NOMO-1 treated with dmso at 0.1 percent for 144 hours (cell line): ENCODE data around the gene KIF7.

Source experiments
- DNase-seq: peaks from one replicate; lab custom pipeline; 2025; ENCODE audit not compliant: unreplicated experiment; lab: John Stamatoyannopoulos, UW

KIF7 gene

GRCh38 chr15:89669309-89669865, 14.1 kb upstream of the KIF7 start:
- DNase-seq: no peak

- DNase-seq: no peak
Observed at GRCh38 chr15:89668171-89668570, 12.9 kb upstream of the KIF7 start.

- DNase-seq: no peak
Observed at GRCh38 chr15:89667706-89667960, 12.4 kb upstream of the KIF7 start.

GRCh38 chr15:89666858-89667705, 11.8 kb upstream of the KIF7 start:
- no peak for DNase-seq

GRCh38 chr15:89666184-89666857, 11.1 kb upstream of the KIF7 start:
- no peak for DNase-seq

GRCh38 chr15:89665449-89666181, 10.3 kb upstream of the KIF7 start:
- no peak for DNase-seq

GRCh38 chr15:89664441-89665350, 9.4 kb upstream of the KIF7 start:
- DNase-seq: no peak

GRCh38 chr15:89662893-89663626, 7.8 kb upstream of the KIF7 start:
- no peak for DNase-seq

GRCh38 chr15:89660556-89660955, 5.3 kb upstream of the KIF7 start:
- DNase-seq: no peak

- no peak for DNase-seq
Observed at GRCh38 chr15:89659295-89659694, 4.0 kb upstream of the KIF7 start.

- DNase-seq: no peak
Observed at GRCh38 chr15:89657686-89658200, 2.5 kb upstream of the KIF7 start.

- no peak for DNase-seq
Observed at GRCh38 chr15:89656116-89656815, 999 bp upstream of the KIF7 start.

GRCh38 chr15:89654301-89654761, 936 bp downstream of the KIF7 start:
- DNase-seq: no peak

GRCh38 chr15:89653578-89653977, 1.7 kb downstream of the KIF7 start:
- no peak for DNase-seq

GRCh38 chr15:89652666-89653065, 2.6 kb downstream of the KIF7 start:
- no peak for DNase-seq

- no peak for DNase-seq
Observed at GRCh38 chr15:89652131-89652530, 3.1 kb downstream of the KIF7 start.

- DNase-seq: no peak
Observed at GRCh38 chr15:89649716-89650115, 5.6 kb downstream of the KIF7 start.

GRCh38 chr15:89649013-89649625, 6.1 kb downstream of the KIF7 start:
- DNase-seq: no peak
